Cardiac fibroblast (primary cell): ENCODE data around the gene INTS1.

Experiments used
- DNase-seq, 2 donors: peaks; one replicate each; pipeline versions ENCODE4 v3.0.0 to v3.0.0-alpha.2; 2010; ENCODE audit warnings: low read depth in 2 of 2
- H3K4me3 ChIP-seq, 2 donors: replicated peaks in 1 of 2; 1 replicate in 1 of 2; 2 replicates in 1 of 2; pipeline ENCODE4 v1.5.1; 2011; ENCODE audit warnings: low read depth in 2 of 2, low read length in 2 of 2, mild to moderate bottlenecking in 2 of 2, moderate library complexity in 1 of 2
- TF ChIP-seq, protein P1 (sequence below): IDR thresholded peaks from one replicate; pipeline ENCODE4 v1.5.1; 2011; ENCODE audit warnings: low read depth, mild to moderate bottlenecking, low read length, inconsistent platforms

The INTS1 gene

DNA sequence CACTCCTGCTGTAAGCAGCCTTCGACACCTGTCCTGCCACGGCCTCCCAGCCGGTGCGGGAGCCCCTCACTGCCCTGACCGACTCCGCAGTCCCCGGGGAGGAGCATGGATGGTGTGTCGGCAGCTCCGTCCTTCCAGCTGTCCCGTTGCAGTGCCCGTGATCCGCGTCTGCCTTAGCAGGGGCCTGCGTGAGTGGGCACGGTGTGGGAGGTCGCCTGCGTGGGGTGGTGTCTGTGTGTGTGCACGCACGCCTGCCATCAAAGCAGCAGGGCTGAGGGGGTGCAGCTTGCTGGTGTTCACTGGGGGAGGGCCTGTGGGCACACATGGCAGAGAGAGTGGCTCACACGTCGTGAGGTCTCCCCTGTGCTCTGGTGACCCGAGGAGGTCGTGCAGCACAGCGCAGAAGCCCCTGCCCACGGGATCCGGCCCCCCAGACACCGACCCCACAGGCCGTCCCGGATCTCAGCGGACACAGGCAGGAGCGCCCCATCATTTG lies 36.6 kb upstream of the INTS1 start:
- TF ChIP-seq, protein P1, sequence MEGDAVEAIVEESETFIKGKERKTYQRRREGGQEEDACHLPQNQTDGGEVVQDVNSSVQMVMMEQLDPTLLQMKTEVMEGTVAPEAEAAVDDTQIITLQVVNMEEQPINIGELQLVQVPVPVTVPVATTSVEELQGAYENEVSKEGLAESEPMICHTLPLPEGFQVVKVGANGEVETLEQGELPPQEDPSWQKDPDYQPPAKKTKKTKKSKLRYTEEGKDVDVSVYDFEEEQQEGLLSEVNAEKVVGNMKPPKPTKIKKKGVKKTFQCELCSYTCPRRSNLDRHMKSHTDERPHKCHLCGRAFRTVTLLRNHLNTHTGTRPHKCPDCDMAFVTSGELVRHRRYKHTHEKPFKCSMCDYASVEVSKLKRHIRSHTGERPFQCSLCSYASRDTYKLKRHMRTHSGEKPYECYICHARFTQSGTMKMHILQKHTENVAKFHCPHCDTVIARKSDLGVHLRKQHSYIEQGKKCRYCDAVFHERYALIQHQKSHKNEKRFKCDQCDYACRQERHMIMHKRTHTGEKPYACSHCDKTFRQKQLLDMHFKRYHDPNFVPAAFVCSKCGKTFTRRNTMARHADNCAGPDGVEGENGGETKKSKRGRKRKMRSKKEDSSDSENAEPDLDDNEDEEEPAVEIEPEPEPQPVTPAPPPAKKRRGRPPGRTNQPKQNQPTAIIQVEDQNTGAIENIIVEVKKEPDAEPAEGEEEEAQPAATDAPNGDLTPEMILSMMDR, result no peak
- DNase-seq, result no peak
- no peak overlapping the region for H3K4me3 ChIP-seq

DNA sequence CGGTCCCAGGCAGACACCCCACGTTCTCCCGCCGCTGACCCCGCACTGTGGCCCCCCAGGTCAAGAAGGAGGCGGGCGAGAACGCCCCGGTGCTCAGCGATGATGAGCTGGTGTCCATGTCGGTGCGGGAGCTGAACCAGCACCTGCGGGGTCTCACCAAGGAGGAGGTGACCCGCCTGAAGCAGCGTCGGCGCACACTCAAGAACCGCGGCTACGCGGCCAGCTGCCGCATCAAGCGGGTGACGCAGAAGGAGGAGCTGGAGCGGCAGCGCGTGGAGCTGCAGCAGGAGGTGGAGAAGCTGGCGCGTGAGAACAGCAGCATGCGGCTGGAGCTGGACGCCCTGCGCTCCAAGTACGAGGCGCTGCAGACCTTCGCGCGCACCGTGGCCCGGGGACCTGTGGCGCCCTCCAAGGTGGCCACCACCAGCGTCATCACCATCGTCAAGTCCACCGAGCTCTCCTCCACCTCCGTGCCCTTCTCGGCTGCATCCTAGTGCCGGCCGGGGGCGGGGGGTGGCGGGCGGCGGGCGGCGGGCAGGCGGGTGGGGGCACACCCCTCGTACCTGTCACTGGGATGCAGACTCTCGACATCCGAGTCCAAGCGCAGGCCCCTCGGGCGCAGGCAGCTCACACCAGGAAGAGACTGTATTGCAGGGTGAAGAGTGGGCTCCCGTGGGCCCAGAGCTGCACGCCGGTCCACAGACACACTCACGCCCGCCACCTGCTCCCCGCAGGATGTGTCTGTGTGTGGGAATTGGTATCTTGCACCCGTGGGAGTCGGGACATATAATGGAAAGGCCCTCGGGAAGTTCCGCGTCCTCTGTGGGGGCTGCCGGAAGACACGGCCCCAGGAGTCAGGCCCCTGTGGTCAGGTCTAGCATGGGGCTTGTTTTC lies 35.9 kb upstream of the INTS1 start:
- H3K4me3 ChIP-seq, result no peak overlapping the region
- no peak for DNase-seq

DNA sequence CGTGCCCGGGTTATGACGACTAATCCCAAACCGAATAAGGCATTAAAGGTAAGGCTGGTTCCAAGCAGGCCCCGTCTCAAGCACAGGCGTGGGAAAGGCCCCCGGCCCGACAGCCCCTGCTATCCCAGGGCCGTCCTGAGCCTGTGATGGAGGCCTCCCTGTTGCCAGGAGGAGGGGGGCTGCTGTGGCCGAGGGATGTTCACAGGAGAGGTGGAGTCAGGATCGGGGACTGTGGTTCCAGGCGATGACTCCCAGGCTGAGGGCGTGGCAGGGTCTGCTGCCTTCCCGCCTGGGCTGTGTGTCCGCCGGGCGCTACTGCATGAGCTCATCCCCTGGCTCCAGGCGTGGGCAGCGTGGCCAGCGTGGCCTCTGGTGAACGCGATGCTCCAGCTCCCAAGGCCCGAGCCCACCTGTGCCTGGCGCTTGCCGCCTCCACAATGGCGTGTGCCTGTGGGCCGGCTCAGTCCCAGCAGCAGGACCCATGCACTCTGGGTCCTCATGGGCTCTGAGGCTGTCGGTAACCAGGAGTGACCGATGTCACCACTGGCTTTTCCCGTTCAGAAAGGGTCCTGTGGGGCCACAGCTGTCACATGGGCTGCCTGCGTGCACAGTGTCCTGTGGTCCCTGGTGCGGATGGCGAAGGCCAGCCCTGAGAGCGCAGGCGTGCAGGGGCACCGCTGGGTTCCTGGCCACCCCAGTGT lies 35.1 kb upstream of the INTS1 start:
- H3K4me3 ChIP-seq, result no peak overlapping the region

More for the DNA sequence above, 35.9 kb upstream of the INTS1 start:
- TF ChIP-seq, protein P1, result no peak

DNA sequence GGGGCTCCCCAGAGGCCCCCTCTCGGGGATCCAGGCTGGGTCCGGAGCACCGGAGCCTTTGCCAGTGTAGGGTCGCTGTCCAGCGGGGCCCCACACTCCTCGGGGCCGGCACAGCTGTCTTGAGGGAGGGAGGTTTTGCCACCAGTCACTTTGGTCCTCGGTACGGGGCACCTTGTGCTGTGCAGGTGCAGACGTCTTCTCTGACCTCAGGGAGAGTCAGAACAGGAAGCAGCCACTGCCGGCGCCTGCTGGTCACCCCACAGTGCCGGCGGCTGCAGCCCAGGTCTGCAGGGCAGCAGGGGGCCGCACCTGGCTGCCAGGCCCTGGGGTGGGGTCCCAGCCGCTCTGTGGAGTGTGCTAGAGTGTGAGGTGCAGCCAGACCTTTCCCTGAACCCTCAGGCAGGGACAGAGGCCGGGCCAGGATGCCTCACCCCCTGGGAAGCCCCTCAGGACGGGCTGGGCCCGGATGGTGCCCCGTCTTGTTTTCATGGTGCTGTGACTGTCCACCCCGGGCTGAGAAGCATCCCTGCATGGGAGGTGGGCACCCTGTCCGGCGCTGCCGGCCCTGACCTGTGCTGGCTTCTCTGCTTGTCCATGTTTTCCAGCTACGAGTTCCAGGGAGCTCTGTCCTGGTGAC lies 34.5 kb upstream of the INTS1 start:
- H3K4me3 ChIP-seq, result peak overlapping the region; percentile 25 to 50
- TF ChIP-seq, protein P1, result no peak
- DNase-seq, result no peak

More for the DNA sequence above, 35.1 kb upstream of the INTS1 start:
- no peak for DNase-seq
- TF ChIP-seq, protein P1, result no peak

DNA sequence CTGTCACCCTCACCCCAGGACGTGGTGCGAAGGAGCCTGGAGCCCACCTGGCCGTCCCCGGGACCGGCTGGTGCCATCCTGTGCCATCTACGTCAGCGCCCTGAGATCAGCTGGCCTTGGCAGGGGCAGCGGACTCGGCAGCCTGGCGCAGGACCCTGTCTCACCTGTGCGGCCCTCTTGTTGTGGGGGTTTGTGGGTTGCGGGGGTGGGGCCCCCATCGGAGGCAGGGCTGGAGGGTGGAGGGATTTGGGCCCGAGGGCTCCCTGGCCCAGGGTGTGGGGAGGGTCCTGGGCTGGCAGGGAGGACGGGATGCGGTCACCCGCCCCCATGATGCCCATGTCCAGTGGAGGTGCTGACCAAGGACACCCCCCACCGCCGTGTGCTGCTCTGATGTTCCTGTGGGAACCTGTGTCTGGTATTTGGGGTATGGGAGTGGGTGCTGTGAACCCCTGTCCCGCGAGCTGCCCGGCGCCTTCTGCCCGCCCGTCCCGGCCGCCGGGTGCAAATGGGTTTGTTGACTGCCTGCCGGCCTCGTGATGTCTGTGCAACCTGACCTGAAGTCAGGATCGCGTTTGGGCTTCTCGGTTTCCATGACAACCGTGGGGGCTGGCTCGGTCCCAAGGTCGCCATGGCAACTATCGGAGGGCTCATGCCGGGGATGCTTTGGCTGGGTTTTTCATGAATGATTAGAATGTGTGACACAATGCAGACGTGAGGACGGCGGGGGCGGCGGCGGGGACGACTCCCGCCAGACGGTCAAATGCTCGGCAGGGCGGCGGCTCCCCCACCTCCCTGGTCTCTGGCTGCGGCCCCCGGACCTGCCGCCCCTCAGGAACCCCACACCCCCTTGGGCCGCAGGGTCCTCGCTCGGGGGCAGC lies 33.6 kb upstream of the INTS1 start:
- DNase-seq, result peak; percentile 99
- TF ChIP-seq, protein P1, result no peak
- peak overlapping the region; percentile 47 to 50 for H3K4me3 ChIP-seq
